ENCODE measurements around the gene PSD4. TPM values are rescaled to one million over a fixed set of nuclear protein-coding genes. Genes with fewer than 3 reads are reported as not detected.
A peak's percentile ranks its signal among the peaks of the same experiment; 100 is the strongest.

The PSD4 gene
- total RNA-seq, 1 experiment from 2014 or later, result 1.0 TPM

DNA sequence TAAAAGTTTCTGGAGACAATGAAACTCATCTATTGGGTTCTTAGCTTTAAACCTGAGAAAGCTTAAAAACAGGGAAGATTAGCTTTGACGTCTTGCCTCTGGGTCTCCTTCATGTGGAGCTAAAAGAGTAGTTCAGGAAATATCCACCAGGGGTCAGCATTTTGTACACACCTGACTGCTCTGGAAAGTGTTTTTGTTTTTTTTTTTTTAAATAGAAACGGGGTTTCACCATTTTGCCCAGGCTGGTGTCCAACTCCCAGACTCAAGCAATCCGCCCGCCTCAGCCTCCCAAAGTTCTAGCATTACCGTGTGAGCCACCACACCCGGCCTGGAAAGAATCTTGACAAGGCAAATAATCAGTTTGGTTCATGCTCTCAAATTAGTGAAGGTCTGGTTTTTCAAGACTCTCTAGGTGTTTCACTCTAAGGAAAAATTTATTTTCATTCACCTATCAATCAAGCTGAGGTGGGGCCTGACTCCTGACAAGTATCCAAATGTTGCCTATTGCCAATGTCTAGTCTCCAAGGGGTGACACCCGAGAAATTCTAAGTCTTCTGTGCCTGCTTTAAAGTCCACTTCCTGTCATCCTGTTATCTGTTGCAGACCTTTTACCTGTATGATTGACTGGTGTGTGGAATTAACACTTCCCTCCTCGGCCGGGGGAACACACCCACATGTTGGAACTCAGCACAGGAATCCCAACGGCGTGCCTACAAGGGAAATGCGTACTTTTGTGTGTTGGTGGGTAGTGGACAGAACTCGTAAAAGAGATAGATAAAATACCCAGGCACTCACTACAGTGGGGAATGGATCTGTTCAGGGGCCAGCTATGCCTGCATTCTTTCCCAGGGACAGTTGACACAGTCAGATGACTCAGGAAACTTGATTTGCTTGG, 35.1 kb upstream of the PSD4 start:
- no peak for DNase-seq
- no peak overlapping the region for H3T11ph ChIP-seq (ENCODE audit: low read length)
- no peaks in the 10 kb centered on the region for H3K79me2 ChIP-seq (ENCODE audit: insufficient read depth, low read length)
- Mint-ChIP-seq H3K27ac (peak overlapping the region in 1 of 3 experiments; percentile 15; a peak in 1 of 7 replicates), H3K36me3 (ENCODE audit: insufficient read depth in 1 of 3, low read depth in 3 of 3) (no peaks in the 10 kb centered on the region), H3K27me3 (ENCODE audit: low read depth) (no peaks in the 10 kb centered on the region; the same call in 1 of the 2 replicates), H3K4me1 (peaks cover 0 to 5% of the 10 kb centered on the region in 2 experiments; a peak in 2 of 4 replicates), H3K4me3 (no peak overlapping the region), H3K9me3 (no peaks in the 10 kb centered on the region)
- no peak overlapping the region for H4K8ac ChIP-seq (replicated peaks; ENCODE audit: insufficient read length, low read depth, low read length)
- no peak overlapping the region for H2AK5ac ChIP-seq (ENCODE audit: insufficient read length, low read length)
- H2BK20ac ChIP-seq (ENCODE audit: low read depth, low read length, poor library complexity, severe bottlenecking), result no peak overlapping the region
- H3K27me3 ChIP-seq (ENCODE audit: insufficient read depth, low read length), result no peaks in the 10 kb centered on the region
- no peak overlapping the region for H3K9ac ChIP-seq (ENCODE audit: extremely low read depth, insufficient read length, low read length)
- no peak overlapping the region for H4K5ac ChIP-seq (ENCODE audit: insufficient read length, low read depth, low read length)
- H4K20me1 ChIP-seq (ENCODE audit: control insufficient read depth, insufficient read depth, insufficient read length), result no peaks in the 10 kb centered on the region
- no peak overlapping the region for H2BK12ac ChIP-seq (ENCODE audit: insufficient read length, low read depth, low read length)
- H3K4me1 ChIP-seq (ENCODE audit: insufficient read depth, low read length), result no peaks in the 10 kb centered on the region
- H4K91ac ChIP-seq (ENCODE audit: insufficient read length, low read depth, low read length), result peak overlapping the region; percentile 63
- no peak overlapping the region for H2BK5ac ChIP-seq (ENCODE audit: insufficient read length, low read length)
- no peak overlapping the region for H3K56ac ChIP-seq (ENCODE audit: insufficient read length, low read depth, low read length)
- H3K9me3 ChIP-seq (ENCODE audit: control insufficient read depth, low read depth, low read length), result no peaks in the 10 kb centered on the region
- H3K18ac ChIP-seq (ENCODE audit: insufficient read length, low read depth, low read length), result no peak overlapping the region
- no peak overlapping the region for H3K14ac ChIP-seq (ENCODE audit: insufficient read depth, low read length)
- H2BK15ac ChIP-seq (ENCODE audit: low read depth, low read length), result no peak overlapping the region
- peak overlapping the region; percentile 56 for H2BK120ac ChIP-seq (ENCODE audit: low read depth, low read length, poor library complexity, severe bottlenecking)
- peak overlapping the region; percentile 92 for H2AFZ ChIP-seq (ENCODE audit: low read length)
- H3K27ac ChIP-seq (ENCODE audit: insufficient read length, low read depth, low read length), result no peak overlapping the region
- WGBS (ENCODE audit: extremely low coverage, insufficient read length, low lambda C conversion rate), result no CpG with 5 or more reads among the region's 13 CpGs
- H3K23ac ChIP-seq (ENCODE audit: insufficient read length, low read depth, low read length), result no peak overlapping the region
- TF ChIP-seq, protein P1, sequence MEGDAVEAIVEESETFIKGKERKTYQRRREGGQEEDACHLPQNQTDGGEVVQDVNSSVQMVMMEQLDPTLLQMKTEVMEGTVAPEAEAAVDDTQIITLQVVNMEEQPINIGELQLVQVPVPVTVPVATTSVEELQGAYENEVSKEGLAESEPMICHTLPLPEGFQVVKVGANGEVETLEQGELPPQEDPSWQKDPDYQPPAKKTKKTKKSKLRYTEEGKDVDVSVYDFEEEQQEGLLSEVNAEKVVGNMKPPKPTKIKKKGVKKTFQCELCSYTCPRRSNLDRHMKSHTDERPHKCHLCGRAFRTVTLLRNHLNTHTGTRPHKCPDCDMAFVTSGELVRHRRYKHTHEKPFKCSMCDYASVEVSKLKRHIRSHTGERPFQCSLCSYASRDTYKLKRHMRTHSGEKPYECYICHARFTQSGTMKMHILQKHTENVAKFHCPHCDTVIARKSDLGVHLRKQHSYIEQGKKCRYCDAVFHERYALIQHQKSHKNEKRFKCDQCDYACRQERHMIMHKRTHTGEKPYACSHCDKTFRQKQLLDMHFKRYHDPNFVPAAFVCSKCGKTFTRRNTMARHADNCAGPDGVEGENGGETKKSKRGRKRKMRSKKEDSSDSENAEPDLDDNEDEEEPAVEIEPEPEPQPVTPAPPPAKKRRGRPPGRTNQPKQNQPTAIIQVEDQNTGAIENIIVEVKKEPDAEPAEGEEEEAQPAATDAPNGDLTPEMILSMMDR (conservative IDR thresholded peaks at IDR 0.05), result peak; percentile 83
- H3K4me2 ChIP-seq (ENCODE audit: insufficient read depth, insufficient read length, low read length), result no peak overlapping the region
- H3K4ac ChIP-seq (ENCODE audit: low read depth, low read length), result no peak overlapping the region
- no peaks in the 10 kb centered on the region for H3K23me2 ChIP-seq (ENCODE audit: insufficient read length, low read depth, low read length, poor library complexity, severe bottlenecking)
- no peaks in the 10 kb centered on the region for H3K79me1 ChIP-seq (ENCODE audit: insufficient read depth, low read depth, low read length, poor library complexity, severe bottlenecking)
